ENCODE results near the gene OPCML. TPM values are rescaled to one million over a fixed set of nuclear protein-coding genes. Genes with fewer than 3 reads are reported as not detected.

Gene OPCML
- total RNA-seq, 1 donor from 2014 or later = 4.1 TPM

DNA sequence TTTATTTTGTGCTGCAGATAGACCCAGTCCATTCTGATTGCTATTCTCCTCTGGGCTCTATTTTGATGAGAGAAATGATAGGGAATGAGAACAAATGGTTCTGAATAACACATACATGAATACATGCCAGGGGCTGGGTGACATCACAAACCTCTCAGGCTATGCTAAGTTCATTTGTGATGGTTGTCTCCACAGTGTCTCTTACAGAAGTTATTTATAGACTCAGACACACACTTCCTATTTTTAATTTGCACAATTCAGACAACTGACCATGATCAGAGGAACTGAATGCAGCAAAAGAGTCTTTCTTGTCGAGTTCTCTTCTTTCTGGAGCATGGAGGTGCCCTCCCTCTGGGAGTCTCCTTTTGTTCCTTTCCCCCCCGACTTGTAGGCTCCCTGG lies 991.7 kb downstream of the OPCML start:
- Mint-ChIP-seq H3K4me1 (ENCODE audit: unreplicated experiment) (no peaks in the 10 kb centered on the region), H3K4me3 (ENCODE audit: unreplicated experiment) (no peak overlapping the region), H3K36me3 (ENCODE audit: low read depth, unreplicated experiment) (no peaks in the 10 kb centered on the region), H3K27ac (ENCODE audit: unreplicated experiment) (no peak overlapping the region), H3K9me3 (ENCODE audit: unreplicated experiment) (no peaks in the 10 kb centered on the region), H3K27me3 (ENCODE audit: unreplicated experiment) (peaks cover 2% of the 10 kb centered on the region)
- no peak for TF ChIP-seq CTCF (IDR thresholded peaks at IDR 0.05; ENCODE audit: unreplicated experiment)
- no peak for DNase-seq (ENCODE audit: low spot score)

DNA sequence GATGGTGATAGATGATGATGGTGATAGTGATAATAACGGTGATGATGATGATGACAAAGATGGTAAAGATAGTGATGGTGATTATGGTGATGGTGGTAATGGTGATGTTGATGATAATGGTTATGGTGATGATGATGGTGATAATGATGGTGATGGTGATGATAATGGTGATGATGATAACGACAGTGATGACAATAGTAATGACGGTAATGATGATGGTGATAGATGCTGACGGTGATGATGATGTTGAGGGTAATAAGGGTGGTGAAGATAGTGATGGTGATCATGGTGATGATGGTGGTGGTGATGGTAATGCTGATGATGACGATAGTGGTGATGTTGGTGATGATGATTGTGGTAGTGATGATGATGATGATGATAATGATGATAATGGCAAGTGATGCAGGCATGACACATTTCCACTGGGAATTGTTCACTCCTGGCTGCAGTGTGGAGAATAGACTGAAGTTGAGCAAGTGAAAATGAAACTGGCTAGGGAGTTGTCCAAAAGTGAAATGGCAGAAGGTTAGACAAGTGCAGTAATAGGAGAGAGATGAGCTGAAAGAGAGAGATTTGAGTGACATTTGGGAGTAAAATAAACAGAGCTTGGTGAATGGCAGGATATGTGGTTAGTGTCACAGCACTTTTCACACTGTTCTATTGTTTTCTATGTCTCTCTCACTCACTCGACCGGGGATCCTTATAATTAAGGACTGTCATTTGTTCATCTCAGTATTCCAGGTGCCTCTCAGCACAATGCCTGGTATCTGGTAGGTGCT lies 992.5 kb downstream of the OPCML start:
- no peak for DNase-seq (ENCODE audit: low spot score)
- Mint-ChIP-seq H3K27ac (ENCODE audit: unreplicated experiment) (no peak overlapping the region), H3K27me3 (ENCODE audit: unreplicated experiment) (peaks cover 2% of the 10 kb centered on the region), H3K9me3 (ENCODE audit: unreplicated experiment) (no peaks in the 10 kb centered on the region), H3K36me3 (ENCODE audit: low read depth, unreplicated experiment) (no peaks in the 10 kb centered on the region), H3K4me3 (ENCODE audit: unreplicated experiment) (no peak overlapping the region), H3K4me1 (ENCODE audit: unreplicated experiment) (no peaks in the 10 kb centered on the region)
- no peak for TF ChIP-seq CTCF (IDR thresholded peaks at IDR 0.05; ENCODE audit: unreplicated experiment)

- Mint-ChIP-seq H3K27me3 (ENCODE audit: unreplicated experiment) (peaks cover 2% of the 10 kb centered on the region), H3K4me1 (ENCODE audit: unreplicated experiment) (no peaks in the 10 kb centered on the region), H3K27ac (ENCODE audit: unreplicated experiment) (no peak overlapping the region), H3K36me3 (ENCODE audit: low read depth, unreplicated experiment) (no peaks in the 10 kb centered on the region), H3K4me3 (ENCODE audit: unreplicated experiment) (no peak overlapping the region), H3K9me3 (ENCODE audit: unreplicated experiment) (no peaks in the 10 kb centered on the region)
- DNase-seq (ENCODE audit: low spot score) = no peak
- TF ChIP-seq CTCF (IDR thresholded peaks at IDR 0.05; ENCODE audit: unreplicated experiment) = no peak
Measured at GRCh38 chr11:132538642-132539041, 993.7 kb downstream of the OPCML start.

DNA sequence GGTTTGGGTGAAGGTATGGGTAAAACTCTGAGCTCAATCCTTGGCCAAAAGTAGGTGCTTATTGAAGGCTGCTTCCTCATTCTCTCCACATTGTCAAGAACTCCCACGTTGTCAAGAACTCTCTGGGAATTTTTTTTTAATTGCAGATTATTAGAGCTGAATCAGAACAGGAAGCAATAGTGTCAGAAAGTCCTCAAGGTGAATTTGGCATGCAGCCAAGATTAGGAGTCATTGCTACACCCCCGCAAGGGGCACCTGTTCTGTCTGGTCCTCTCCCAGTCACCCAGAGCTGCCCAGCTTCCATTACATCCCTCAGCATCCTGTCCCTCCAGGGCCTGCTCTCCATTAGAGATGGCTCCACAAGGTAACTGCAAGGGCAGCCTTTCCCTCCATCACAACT lies 996.5 kb downstream of the OPCML start:
- no peak for TF ChIP-seq CTCF (IDR thresholded peaks at IDR 0.05; ENCODE audit: unreplicated experiment)
- Mint-ChIP-seq H3K4me3 (ENCODE audit: unreplicated experiment) (no peak overlapping the region), H3K27ac (ENCODE audit: unreplicated experiment) (no peak overlapping the region), H3K4me1 (ENCODE audit: unreplicated experiment) (no peaks in the 10 kb centered on the region), H3K27me3 (ENCODE audit: unreplicated experiment) (no peaks in the 10 kb centered on the region), H3K36me3 (ENCODE audit: low read depth, unreplicated experiment) (no peaks in the 10 kb centered on the region), H3K9me3 (ENCODE audit: unreplicated experiment) (no peaks in the 10 kb centered on the region)
- DNase-seq (ENCODE audit: low spot score) = no peak

DNA sequence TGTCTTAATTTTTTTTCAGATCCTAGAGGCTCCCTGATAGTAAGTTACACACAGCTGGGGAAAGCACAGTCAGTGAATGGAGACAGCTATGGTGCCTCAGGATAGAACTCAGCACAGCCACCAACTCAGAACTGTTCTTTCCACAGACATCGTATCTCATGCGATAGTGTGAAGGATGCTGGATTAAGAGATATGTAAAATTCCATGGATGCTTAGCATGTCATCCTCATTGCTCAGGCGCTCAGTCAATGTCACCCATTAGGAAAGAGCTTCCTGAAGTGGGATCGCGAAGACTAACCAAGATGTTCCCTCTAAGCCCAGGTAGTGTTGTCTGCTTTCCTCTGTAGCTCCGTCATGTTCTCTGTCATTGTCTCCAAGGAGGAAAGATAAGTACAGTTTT lies 1000.4 kb downstream of the OPCML start:
- no peak for TF ChIP-seq CTCF (IDR thresholded peaks at IDR 0.05; ENCODE audit: unreplicated experiment)
- no peak overlapping the region for H3K27ac Mint-ChIP-seq (ENCODE audit: unreplicated experiment)
- no peaks in the 10 kb centered on the region for H3K9me3 Mint-ChIP-seq (ENCODE audit: unreplicated experiment)
- peaks cover 5% of the 10 kb centered on the region for H3K27me3 Mint-ChIP-seq (ENCODE audit: unreplicated experiment)
- H3K36me3 Mint-ChIP-seq (ENCODE audit: low read depth, unreplicated experiment) = no peaks in the 10 kb centered on the region
- no peak for DNase-seq (ENCODE audit: low spot score)
- H3K4me1 Mint-ChIP-seq (ENCODE audit: unreplicated experiment) = no peaks in the 10 kb centered on the region
- H3K4me3 Mint-ChIP-seq (ENCODE audit: unreplicated experiment) = no peak overlapping the region
